Measurements from ENCODE around the gene SUPT5H. TPM values are rescaled to one million over a fixed set of nuclear protein-coding genes. Genes with fewer than 3 reads are reported as not detected.

Gene SUPT5H
- total and polyA plus RNA-seq, 2 of the 8 experiments (the other 6 are each of a cell fraction or from before 2014, with no cell fraction given), result 77.8 to 111 TPM

GRCh38 chr19:39413272-39413910 is 32.0 kb upstream of the SUPT5H start (continued):
- no peak for TF ChIP-seq EZH2 (IDR thresholded peaks at IDR 0.05; ENCODE audit: low read depth, low read length, severe bottlenecking)
- TF ChIP-seq FOSL1 (IDR thresholded peaks at IDR 0.05; ENCODE audit: insufficient read depth, low read depth, low read length), result no peak
- no peak for TF ChIP-seq SP2 (IDR thresholded peaks at IDR 0.05; ENCODE audit: low read length)
- no peak for TF ChIP-seq GTF2F1 (IDR thresholded peaks at IDR 0.05; ENCODE audit: borderline replicate concordance, low read depth, low read length)
- TF ChIP-seq NRF1 (IDR thresholded peaks at IDR 0.05; ENCODE audit: low read depth, low read length), result no peak
- TF ChIP-seq TBP (IDR thresholded peaks at IDR 0.05; ENCODE audit: low read depth, low read length), result no peak
- TF ChIP-seq, protein P1, sequence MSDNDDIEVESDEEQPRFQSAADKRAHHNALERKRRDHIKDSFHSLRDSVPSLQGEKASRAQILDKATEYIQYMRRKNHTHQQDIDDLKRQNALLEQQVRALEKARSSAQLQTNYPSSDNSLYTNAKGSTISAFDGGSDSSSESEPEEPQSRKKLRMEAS (IDR thresholded peaks at IDR 0.05), result 0 out of 2 replicates have a peak, but pooled peaks have one; percentile 9
- TF ChIP-seq BCL11A (IDR thresholded peaks at IDR 0.05; ENCODE audit: low read depth in 2 of 2, low read length in 2 of 2), result no peak
- no peak for TF ChIP-seq POLR2A (IDR thresholded peaks at IDR 0.05; ENCODE audit: control extremely low read depth in 1 of 2, low read depth in 2 of 2, low read length in 2 of 2)
- no peak for TF ChIP-seq JUN (IDR thresholded peaks at IDR 0.05; ENCODE audit: low read depth, low read length)
- TF ChIP-seq SIRT6 (IDR thresholded peaks at IDR 0.05; ENCODE audit: low read length), result no peak
- peak in 1 of 2 experiments; percentile 65; a peak in 1 of 3 replicates for TF ChIP-seq EP300 (IDR thresholded peaks at IDR 0.05; ENCODE audit: borderline replicate concordance in 1 of 2, low read depth in 2 of 2, low read length in 2 of 2)
- no peak for TF ChIP-seq TAF7 (optimal IDR thresholded peaks at IDR 0.05; ENCODE audit: borderline replicate concordance, low read depth, low read length)
- no peak for TF ChIP-seq HDAC2 (IDR thresholded peaks at IDR 0.05; ENCODE audit: borderline replicate concordance in 1 of 2, low read depth in 2 of 2, low read length in 2 of 2)
- no peak; the same call in 1 of the 2 replicates for TF ChIP-seq RBBP5 (IDR thresholded peaks at IDR 0.05; ENCODE audit: borderline replicate concordance, low read depth, low read length)
- TF ChIP-seq BRCA1 (IDR thresholded peaks at IDR 0.05; ENCODE audit: low read depth, low read length), result no peak
- TF ChIP-seq SIX5 (IDR thresholded peaks at IDR 0.05; ENCODE audit: low read depth, low read length), result no peak
- peak; percentile 87 for TF ChIP-seq EGR1 (IDR thresholded peaks at IDR 0.05; ENCODE audit: borderline replicate concordance, low read depth, low read length)
- TF ChIP-seq SUZ12 (IDR thresholded peaks at IDR 0.05; ENCODE audit: low read length), result no peak
- TF ChIP-seq, protein P2, sequence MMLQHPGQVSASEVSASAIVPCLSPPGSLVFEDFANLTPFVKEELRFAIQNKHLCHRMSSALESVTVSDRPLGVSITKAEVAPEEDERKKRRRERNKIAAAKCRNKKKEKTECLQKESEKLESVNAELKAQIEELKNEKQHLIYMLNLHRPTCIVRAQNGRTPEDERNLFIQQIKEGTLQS (IDR thresholded peaks at IDR 0.05; ENCODE audit: insufficient read depth, low read depth, low read length), result no peak
- no peak for TF ChIP-seq YY1 (IDR thresholded peaks at IDR 0.05; ENCODE audit: low read depth, low read length)
- TF ChIP-seq KDM4A (IDR thresholded peaks at IDR 0.05; ENCODE audit: low read depth, low read length, severe bottlenecking), result no peak
- TF ChIP-seq SIN3A (conservative IDR thresholded peaks at IDR 0.05 in 1 of 2, IDR thresholded peaks at IDR 0.05 in 1 of 2; ENCODE audit: low read depth in 1 of 2, low read length in 2 of 2), result peak; percentile 30 to 79; a peak in 1 of 4 replicates
- no peak; the same call in 1 of the 2 replicates for TF ChIP-seq PHF8 (conservative IDR thresholded peaks at IDR 0.05; ENCODE audit: low read depth, low read length)

Measured in H1 (cell line).